Measurements from ENCODE around the gene PIK3R5. TPM values are rescaled to one million over a fixed set of nuclear protein-coding genes. Genes with fewer than 3 reads are reported as not detected.

The PIK3R5 gene
- total RNA-seq, 1 experiment from 2014 or later, result 2.5 TPM

DNA sequence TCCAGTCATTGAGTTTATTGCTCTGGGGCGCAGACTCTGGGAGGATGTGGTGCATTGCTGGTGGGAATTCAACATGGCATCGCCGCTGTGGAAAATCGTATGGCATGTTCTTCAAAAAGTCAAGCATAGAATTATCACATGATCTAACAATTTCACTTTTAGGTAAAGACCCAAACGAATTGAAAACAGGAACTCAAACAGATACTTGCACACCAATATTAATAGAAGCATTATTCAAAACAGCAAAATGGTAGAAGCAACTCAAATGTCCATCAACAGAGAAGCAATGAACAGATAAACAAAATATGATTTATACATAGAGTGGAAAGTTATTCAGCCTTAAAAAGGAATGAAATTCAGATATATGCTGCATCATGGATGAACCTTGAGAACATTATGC, 113.9 kb downstream of the PIK3R5 start:
- ChIA-PET CTCF (no interaction called here), POLR2A (no interaction called here), RAD21 (ENCODE audit: low non-redundant PET in 1 of 2, low total read pairs in 2 of 2, uncharacterized antibody in 2 of 2, unreplicated experiment in 2 of 2) (no interaction called here)
- H4K20me1 ChIP-seq (ENCODE audit: insufficient read depth), result no peaks in the 10 kb centered on the region
- intact Hi-C loops (cut with micrococcal nuclease), result no loop called here
- H3K27ac ChIP-seq (ENCODE audit: low read depth, low read length), result no peak overlapping the region
- no peak overlapping the region for H2AFZ ChIP-seq (ENCODE audit: low read depth, low read length, poor library complexity, severe bottlenecking)
- no peak overlapping the region for H3K9ac ChIP-seq (ENCODE audit: low read length)
- H3K4me3 ChIP-seq (replicated peaks in 1 of 2; ENCODE audit: low read depth in 1 of 2, low read length in 2 of 2), result no peak overlapping the region
- no peaks in the 10 kb centered on the region for H3K27me3 ChIP-seq (ENCODE audit: insufficient read depth, low read length)
- ATAC-seq (no peak), DNase-seq (ENCODE audit: low read depth, low spot score) (no peak)
- no TSS peak for BruUV-seq (replicated peaks)
- H3K79me2 ChIP-seq (ENCODE audit: insufficient read depth, low read length), result no peaks in the 10 kb centered on the region
- H3K36me3 ChIP-seq (ENCODE audit: control insufficient read depth in 1 of 2, insufficient read depth in 2 of 2, low read length in 2 of 2), result no peaks in the 10 kb centered on the region
- H3K4me2 ChIP-seq (ENCODE audit: low read length), result no peak overlapping the region
- peaks cover 0 to 3% of the 10 kb centered on the region in 2 experiments; a peak in 1 of 4 replicates for H3K4me1 ChIP-seq (ENCODE audit: control insufficient read depth in 1 of 2, insufficient read depth in 2 of 2, low read length in 2 of 2)
- no peaks in the 10 kb centered on the region for H3K9me2 ChIP-seq (ENCODE audit: insufficient read depth)
- no peak for TF ChIP-seq CBX3 (IDR thresholded peaks at IDR 0.05; ENCODE audit: low read depth)
- no peak for TF ChIP-seq JUND (IDR thresholded peaks at IDR 0.05)
- TF ChIP-seq SRF (IDR thresholded peaks at IDR 0.05; ENCODE audit: low read depth), result no peak
- TF ChIP-seq, protein P1, sequence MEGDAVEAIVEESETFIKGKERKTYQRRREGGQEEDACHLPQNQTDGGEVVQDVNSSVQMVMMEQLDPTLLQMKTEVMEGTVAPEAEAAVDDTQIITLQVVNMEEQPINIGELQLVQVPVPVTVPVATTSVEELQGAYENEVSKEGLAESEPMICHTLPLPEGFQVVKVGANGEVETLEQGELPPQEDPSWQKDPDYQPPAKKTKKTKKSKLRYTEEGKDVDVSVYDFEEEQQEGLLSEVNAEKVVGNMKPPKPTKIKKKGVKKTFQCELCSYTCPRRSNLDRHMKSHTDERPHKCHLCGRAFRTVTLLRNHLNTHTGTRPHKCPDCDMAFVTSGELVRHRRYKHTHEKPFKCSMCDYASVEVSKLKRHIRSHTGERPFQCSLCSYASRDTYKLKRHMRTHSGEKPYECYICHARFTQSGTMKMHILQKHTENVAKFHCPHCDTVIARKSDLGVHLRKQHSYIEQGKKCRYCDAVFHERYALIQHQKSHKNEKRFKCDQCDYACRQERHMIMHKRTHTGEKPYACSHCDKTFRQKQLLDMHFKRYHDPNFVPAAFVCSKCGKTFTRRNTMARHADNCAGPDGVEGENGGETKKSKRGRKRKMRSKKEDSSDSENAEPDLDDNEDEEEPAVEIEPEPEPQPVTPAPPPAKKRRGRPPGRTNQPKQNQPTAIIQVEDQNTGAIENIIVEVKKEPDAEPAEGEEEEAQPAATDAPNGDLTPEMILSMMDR (IDR thresholded peaks at IDR 0.05 in 2 of 3, conservative IDR thresholded peaks at IDR 0.05 in 1 of 3; ENCODE audit: borderline replicate concordance in 1 of 3, insufficient read depth in 1 of 3, low read depth in 2 of 3, low read length in 2 of 3), result no peak
- TF ChIP-seq YY1 (IDR thresholded peaks at IDR 0.05; ENCODE audit: extremely low read depth, insufficient replicate concordance, low read depth, low read length), result no peak
- no peak for TF ChIP-seq SIN3A (IDR thresholded peaks at IDR 0.05; ENCODE audit: low read depth)
- TF ChIP-seq ZFX (IDR thresholded peaks at IDR 0.05), result no peak
- no peak for TF ChIP-seq TCF7L2 (IDR thresholded peaks at IDR 0.05; ENCODE audit: borderline replicate concordance, extremely low read depth, insufficient read depth, insufficient read length)
- TF ChIP-seq, protein P2, sequence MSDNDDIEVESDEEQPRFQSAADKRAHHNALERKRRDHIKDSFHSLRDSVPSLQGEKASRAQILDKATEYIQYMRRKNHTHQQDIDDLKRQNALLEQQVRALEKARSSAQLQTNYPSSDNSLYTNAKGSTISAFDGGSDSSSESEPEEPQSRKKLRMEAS (IDR thresholded peaks at IDR 0.05), result no peak
- TF ChIP-seq ELF1 (IDR thresholded peaks at IDR 0.05; ENCODE audit: borderline replicate concordance, low read depth), result no peak
- no peaks in the 10 kb centered on the region for H3K9me3 ChIP-seq (ENCODE audit: control insufficient read depth in 1 of 2, insufficient read depth in 1 of 2, low read depth in 1 of 2, low read length in 2 of 2)

All from HCT116 (cell line).